Small intestine (tissue), 4 donors: Measurements from ENCODE around the gene ZNF442. TPM values are rescaled to one million over a fixed set of nuclear protein-coding genes. Genes with fewer than 3 reads are reported as not detected.

Experiments
- polyA plus RNA-seq, 4 donors: library from polyadenylated mRNA; stranded (reverse) in 3 of 4; unstranded in 1 of 4; fragments of 200-250 nt in 3 of 4; fragments of 120-200 nt in 1 of 4; gene quantifications; one replicate each; pipeline versions ENCODE4 v1.2.1 to v1.2.3, GENCODE V29; 2013
- donor health status: healthy with polysubstance abuse.
- donor health status: Bipolar disorder and iron deficiency.
- donor health status: healthy.

ZNF442 gene
- polyA plus RNA-seq, 4 donors = 1.0 to 3.0 TPM; not detected in 2

Other genes with a start within 250 kb of the ZNF442 start
- gene ZNF20, start 225.3 kb downstream of the ZNF442 start, polyA plus RNA-seq = 1 to 10 TPM; 2.4 to 7.0 (median 3.5) TPM
- 1 to 10 TPM in 2 of 4 donors, not detected in 2; 1.3 to 4.8 TPM for gene ZNF625, start 208.9 kb downstream of the ZNF442 start, polyA plus RNA-seq
- gene ZNF136, start 202.6 kb downstream of the ZNF442 start, polyA plus RNA-seq = 10 to 100 TPM in 1 of 4 donors, 1 to 10 TPM in 3; 2.7 to 11.1 (median 3.2) TPM
- 10 to 100 TPM in 2 of 4 donors, 1 to 10 TPM in 2; 6.4 to 15.6 (median 11.8) TPM for gene ZNF44, start 70.8 kb downstream of the ZNF442 start, polyA plus RNA-seq
- gene ZNF563, start 32.0 kb downstream of the ZNF442 start, polyA plus RNA-seq = 1 to 10 TPM in 2 of 4 donors, under 1 TPM in 2; 0.54 to 4.1 (median 1.2) TPM
- 1 to 10 TPM; 2.4 to 9.6 (median 5.4) TPM for gene ZNF799, start 35.6 kb upstream of the ZNF442 start, polyA plus RNA-seq
- 1 to 10 TPM; 1.6 to 7.3 (median 2.4) TPM for gene ZNF443, start 75.3 kb upstream of the ZNF442 start, polyA plus RNA-seq
- gene ZNF709, start 119.1 kb upstream of the ZNF442 start, polyA plus RNA-seq = 1 to 10 TPM in 1 of 4 donors, under 1 TPM in 1, not detected in 2; 0.76 to 2.9 TPM
- gene ZNF564, start 185.8 kb upstream of the ZNF442 start, polyA plus RNA-seq = 10 to 100 TPM in 2 of 4 donors, 1 to 10 TPM in 2; 6.5 to 14.9 (median 11.3) TPM
- gene ZNF490, start 245.1 kb upstream of the ZNF442 start, polyA plus RNA-seq = 1 to 10 TPM in 2 of 4 donors, under 1 TPM in 1, not detected in 1; 0.45 to 3.0 (median 1.0) TPM
- gene ZNF791, start 245.2 kb upstream of the ZNF442 start, polyA plus RNA-seq = 10 to 100 TPM in 1 of 4 donors, 1 to 10 TPM in 3; 4.7 to 17.7 (median 5.8) TPM